ENCODE results near the gene ADD3. TPM values are rescaled to one million over a fixed set of nuclear protein-coding genes. Genes with fewer than 3 reads are reported as not detected.

The ADD3 gene
- total RNA-seq, 2 donors from 2014 or later = 183 to 241 TPM

DNA sequence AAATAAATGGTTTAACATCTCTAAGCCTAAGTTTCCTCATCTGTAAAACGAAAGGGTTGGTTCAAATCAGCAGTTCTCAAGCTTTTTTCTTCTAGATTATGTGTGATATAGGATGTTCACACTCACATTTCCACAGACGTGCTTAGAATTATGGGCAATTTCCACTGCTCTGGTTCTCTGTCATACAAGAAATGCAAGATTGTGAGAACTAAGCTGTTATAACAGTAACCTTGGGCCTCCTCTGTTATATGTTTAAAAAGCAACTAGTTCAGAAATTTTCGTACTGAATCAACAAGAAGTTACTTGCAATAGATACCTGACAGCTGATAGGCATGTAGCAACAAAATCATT is 33.7 kb downstream of the ADD3 start:
- peaks cover 23% of the 10 kb centered on the region for H3K4me1 Mint-ChIP-seq
- no peak overlapping the region for H3K27ac ChIP-seq (ENCODE audit: low read depth, low read length)

DNA sequence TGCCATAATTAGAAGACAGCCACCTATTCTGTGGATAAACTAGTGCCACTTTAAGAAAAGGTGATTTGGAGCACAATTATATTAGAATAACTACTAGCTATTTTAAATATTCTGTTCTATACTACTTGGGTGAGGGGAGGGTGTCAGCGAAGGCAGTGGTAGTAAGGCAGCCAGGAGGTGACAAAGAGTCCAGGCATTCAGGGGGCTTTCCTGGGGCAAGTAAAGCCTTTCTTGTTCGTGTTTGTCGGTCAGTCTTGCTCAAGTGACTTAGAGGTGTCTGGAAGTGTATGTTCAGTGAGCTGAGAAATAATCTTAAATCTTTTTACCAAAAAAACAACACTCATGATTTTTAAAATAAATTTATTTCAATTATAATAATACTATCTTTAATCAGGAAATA is 34.4 kb downstream of the ADD3 start:
- 71 to 86% methylated on average over 1 to 3 of the region's 3 CpGs for WGBS, 2 experiments (ENCODE audit: insufficient coverage in 1 of 2, insufficient read length in 1 of 2)
- Histone ChIP-seq H3K4me3 (ENCODE audit: low read length) (no peak overlapping the region), H3K27me3 (ENCODE audit: control insufficient read depth, insufficient read depth, low read length, poor library complexity, severe bottlenecking) (no peaks in the 10 kb centered on the region), H3K9me3 (ENCODE audit: control insufficient read depth, low read length) (peaks cover 10% of the 10 kb centered on the region), H3K9ac (ENCODE audit: extremely low read depth, low read length, poor library complexity, severe bottlenecking) (no peak overlapping the region), H3K36me3 (ENCODE audit: control insufficient read depth, insufficient read depth, low read length) (peaks cover 14% of the 10 kb centered on the region), H3K4me1 (ENCODE audit: control insufficient read depth, insufficient read depth, low read length) (no peaks in the 10 kb centered on the region), H3K27ac (ENCODE audit: low read depth, low read length) (no peak overlapping the region)
- no peak overlapping the region for H3K27ac Mint-ChIP-seq
- no peak overlapping the region for H3K4me3 Mint-ChIP-seq
- no peak for DNase-seq
- peaks cover 8% of the 10 kb centered on the region for H3K9me3 Mint-ChIP-seq
- H3K27me3 Mint-ChIP-seq (ENCODE audit: insufficient read depth) = no peaks in the 10 kb centered on the region
- H3K36me3 Mint-ChIP-seq (ENCODE audit: low read depth) = peaks cover 11% of the 10 kb centered on the region
- TF ChIP-seq, protein P1, sequence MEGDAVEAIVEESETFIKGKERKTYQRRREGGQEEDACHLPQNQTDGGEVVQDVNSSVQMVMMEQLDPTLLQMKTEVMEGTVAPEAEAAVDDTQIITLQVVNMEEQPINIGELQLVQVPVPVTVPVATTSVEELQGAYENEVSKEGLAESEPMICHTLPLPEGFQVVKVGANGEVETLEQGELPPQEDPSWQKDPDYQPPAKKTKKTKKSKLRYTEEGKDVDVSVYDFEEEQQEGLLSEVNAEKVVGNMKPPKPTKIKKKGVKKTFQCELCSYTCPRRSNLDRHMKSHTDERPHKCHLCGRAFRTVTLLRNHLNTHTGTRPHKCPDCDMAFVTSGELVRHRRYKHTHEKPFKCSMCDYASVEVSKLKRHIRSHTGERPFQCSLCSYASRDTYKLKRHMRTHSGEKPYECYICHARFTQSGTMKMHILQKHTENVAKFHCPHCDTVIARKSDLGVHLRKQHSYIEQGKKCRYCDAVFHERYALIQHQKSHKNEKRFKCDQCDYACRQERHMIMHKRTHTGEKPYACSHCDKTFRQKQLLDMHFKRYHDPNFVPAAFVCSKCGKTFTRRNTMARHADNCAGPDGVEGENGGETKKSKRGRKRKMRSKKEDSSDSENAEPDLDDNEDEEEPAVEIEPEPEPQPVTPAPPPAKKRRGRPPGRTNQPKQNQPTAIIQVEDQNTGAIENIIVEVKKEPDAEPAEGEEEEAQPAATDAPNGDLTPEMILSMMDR (conservative IDR thresholded peaks at IDR 0.05) = no peak
- peaks cover 20% of the 10 kb centered on the region for H3K4me1 Mint-ChIP-seq

More for the DNA sequence above, 33.7 kb downstream of the ADD3 start:
- peaks cover 2% of the 10 kb centered on the region for H3K9me3 ChIP-seq (ENCODE audit: control insufficient read depth, low read length)
- no peak overlapping the region for H3K4me3 ChIP-seq (ENCODE audit: low read length)
- peaks cover 3% of the 10 kb centered on the region for H3K9me3 Mint-ChIP-seq
- H3K27ac Mint-ChIP-seq = no peak overlapping the region
- H3K9ac ChIP-seq (ENCODE audit: extremely low read depth, low read length, poor library complexity, severe bottlenecking) = no peak overlapping the region
- WGBS, 2 experiments (ENCODE audit: insufficient coverage in 1 of 2, insufficient read length in 1 of 2) = 87 to 100% methylated on average over 1 to 3 of the region's 3 CpGs
- no peaks in the 10 kb centered on the region for H3K4me1 ChIP-seq (ENCODE audit: control insufficient read depth, insufficient read depth, low read length)
- H3K36me3 Mint-ChIP-seq (ENCODE audit: low read depth) = peaks cover 6% of the 10 kb centered on the region
- peaks cover 7% of the 10 kb centered on the region for H3K36me3 ChIP-seq (ENCODE audit: control insufficient read depth, insufficient read depth, low read length)
- no peaks in the 10 kb centered on the region for H3K27me3 ChIP-seq (ENCODE audit: control insufficient read depth, insufficient read depth, low read length, poor library complexity, severe bottlenecking)
- TF ChIP-seq, protein P1 (conservative IDR thresholded peaks at IDR 0.05) = no peak
- H3K4me3 Mint-ChIP-seq = no peak overlapping the region
- H3K27me3 Mint-ChIP-seq (ENCODE audit: insufficient read depth) = no peaks in the 10 kb centered on the region
- no peak for DNase-seq

DNA sequence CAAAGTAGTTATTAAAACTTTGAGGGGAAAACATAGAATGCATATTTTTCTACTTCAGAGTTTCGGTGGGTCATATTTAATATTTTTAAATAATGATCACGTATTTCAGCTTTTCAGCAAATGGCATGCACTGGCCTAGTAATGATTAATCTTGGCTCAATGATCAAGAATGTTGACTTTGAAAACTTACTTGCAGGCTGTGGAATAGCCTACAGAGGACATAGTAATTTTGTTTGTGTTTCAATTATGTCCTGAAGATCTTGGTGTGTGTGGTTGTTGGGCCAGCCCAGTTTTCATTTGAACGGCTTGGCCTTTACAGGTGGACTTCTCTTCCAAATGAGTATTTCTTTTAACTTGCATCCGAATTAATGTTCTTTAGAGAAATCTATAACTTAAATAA is 35.1 kb downstream of the ADD3 start:
- Mint-ChIP-seq H3K9me3 (peaks cover 15% of the 10 kb centered on the region), H3K4me3 (no peak overlapping the region), H3K27me3 (ENCODE audit: insufficient read depth) (no peaks in the 10 kb centered on the region), H3K4me1 (peaks cover 20% of the 10 kb centered on the region), H3K36me3 (ENCODE audit: low read depth) (peaks cover 16% of the 10 kb centered on the region), H3K27ac (no peak overlapping the region)
- H3K36me3 ChIP-seq (ENCODE audit: control insufficient read depth, insufficient read depth, low read length) = peaks cover 15% of the 10 kb centered on the region
- no peaks in the 10 kb centered on the region for H3K4me1 ChIP-seq (ENCODE audit: control insufficient read depth, insufficient read depth, low read length)
- TF ChIP-seq, protein P1 (conservative IDR thresholded peaks at IDR 0.05) = no peak
- H3K27me3 ChIP-seq (ENCODE audit: control insufficient read depth, insufficient read depth, low read length, poor library complexity, severe bottlenecking) = no peaks in the 10 kb centered on the region
- H3K9me3 ChIP-seq (ENCODE audit: control insufficient read depth, low read length) = peaks cover 17% of the 10 kb centered on the region
- no peak overlapping the region for H3K9ac ChIP-seq (ENCODE audit: extremely low read depth, low read length, poor library complexity, severe bottlenecking)
- no peak for DNase-seq
- no peak overlapping the region for H3K27ac ChIP-seq (ENCODE audit: low read depth, low read length)
- 94 to 100% methylated on average over 2 to 3 of the region's 4 CpGs for WGBS, 2 experiments (ENCODE audit: insufficient coverage in 1 of 2, insufficient read length in 1 of 2)
- H3K4me3 ChIP-seq (ENCODE audit: low read length) = no peak overlapping the region
